ENCODE measurements around the gene TFAP2E. TPM values are rescaled to one million over a fixed set of nuclear protein-coding genes. Genes with fewer than 3 reads are reported as not detected.
A peak's percentile ranks its signal among the peaks of the same experiment; 100 is the strongest.

TFAP2E gene
- total and polyA plus RNA-seq, 2 experiments from 2014 or later: 0.81 TPM; not detected in 1

- Histone ChIP-seq H3K36me3 (replicated peaks; ENCODE audit: insufficient read depth, low read depth) (no peaks in the 10 kb centered on the region), H3K4me1 (ENCODE audit: insufficient read depth) (peaks cover 22% of the 10 kb centered on the region), H4K20me1 (ENCODE audit: insufficient read depth, poor library complexity, severe bottlenecking) (peaks cover 6% of the 10 kb centered on the region), H3K9me3 (ENCODE audit: low read depth) (no peaks in the 10 kb centered on the region), H3K79me2 (peaks cover 31% of the 10 kb centered on the region), H3K4me3 (peak overlapping the region; percentile 61), H3K27me3 (no peaks in the 10 kb centered on the region), H3K27ac (peak overlapping the region; percentile 1), H3K4me2 (peak overlapping the region; percentile 97), H2AFZ (peak overlapping the region; percentile 6), H3K9me2 (replicated peaks; ENCODE audit: insufficient read depth) (no peaks in the 10 kb centered on the region)
- 22% methylated on average over 24 of the region's 26 CpGs for WGBS (ENCODE audit: low lambda C conversion rate, missing lambda C conversion rate)
- no peak for TF ChIP-seq EZH2 (IDR thresholded peaks at IDR 0.05; ENCODE audit: borderline replicate concordance)
- no peak for TF ChIP-seq EZH2phosphoT487 (IDR thresholded peaks at IDR 0.05; ENCODE audit: low read depth, severe bottlenecking, unreplicated experiment)
- no peak for TF ChIP-seq CTCF (IDR thresholded peaks at IDR 0.05; ENCODE audit: poor library complexity)
- DNase-seq (ENCODE audit: low spot score): peak; percentile 57
These were observed 14.5 kb upstream of the TFAP2E start for GRCh38 chr1:35558374-35559316.

GRCh38 chr1:35559317-35559944 lies 13.7 kb upstream of the TFAP2E start:
- H2AFZ ChIP-seq: no peak overlapping the region
- no peak overlapping the region for H3K27ac ChIP-seq
- H4K20me1 ChIP-seq (ENCODE audit: insufficient read depth, poor library complexity, severe bottlenecking): peaks cover 6% of the 10 kb centered on the region
- H3K9me3 ChIP-seq (ENCODE audit: low read depth): no peaks in the 10 kb centered on the region
- peaks cover 15% of the 10 kb centered on the region for H3K4me1 ChIP-seq (ENCODE audit: insufficient read depth)
- 79% methylated on average over 7 of the region's 7 CpGs for WGBS (ENCODE audit: low lambda C conversion rate, missing lambda C conversion rate)
- no peaks in the 10 kb centered on the region for H3K9me2 ChIP-seq (replicated peaks; ENCODE audit: insufficient read depth)
- no peak overlapping the region for H3K4me3 ChIP-seq
- no peak for TF ChIP-seq CTCF (IDR thresholded peaks at IDR 0.05; ENCODE audit: poor library complexity)
- TF ChIP-seq EZH2phosphoT487 (IDR thresholded peaks at IDR 0.05; ENCODE audit: low read depth, severe bottlenecking, unreplicated experiment): no peak
- TF ChIP-seq EZH2 (IDR thresholded peaks at IDR 0.05; ENCODE audit: borderline replicate concordance): no peak
- H3K27me3 ChIP-seq: no peaks in the 10 kb centered on the region
- peak overlapping the region; percentile 97 for H3K4me2 ChIP-seq
- H3K36me3 ChIP-seq (replicated peaks; ENCODE audit: insufficient read depth, low read depth): no peaks in the 10 kb centered on the region
- no peak for DNase-seq (ENCODE audit: low spot score)
- peaks cover 23% of the 10 kb centered on the region for H3K79me2 ChIP-seq

- Histone ChIP-seq H3K4me3 (no peak overlapping the region), H4K20me1 (ENCODE audit: insufficient read depth, poor library complexity, severe bottlenecking) (peaks cover 3% of the 10 kb centered on the region), H3K27ac (no peak overlapping the region), H3K4me1 (ENCODE audit: insufficient read depth) (peaks cover 4% of the 10 kb centered on the region), H3K9me3 (ENCODE audit: low read depth) (no peaks in the 10 kb centered on the region), H3K36me3 (replicated peaks; ENCODE audit: insufficient read depth, low read depth) (no peaks in the 10 kb centered on the region), H2AFZ (no peak overlapping the region), H3K27me3 (no peaks in the 10 kb centered on the region), H3K9me2 (replicated peaks; ENCODE audit: insufficient read depth) (no peaks in the 10 kb centered on the region), H3K79me2 (peaks cover 13% of the 10 kb centered on the region), H3K4me2 (no peak overlapping the region)
- DNase-seq (ENCODE audit: low spot score): no peak
- no peak for TF ChIP-seq CTCF (IDR thresholded peaks at IDR 0.05; ENCODE audit: poor library complexity)
- TF ChIP-seq EZH2phosphoT487 (IDR thresholded peaks at IDR 0.05; ENCODE audit: low read depth, severe bottlenecking, unreplicated experiment): no peak
- no peak for TF ChIP-seq EZH2 (IDR thresholded peaks at IDR 0.05; ENCODE audit: borderline replicate concordance)
- 91% methylated on average over 44 of the region's 44 CpGs for WGBS (ENCODE audit: low lambda C conversion rate, missing lambda C conversion rate)
These were observed 12.6 kb upstream of the TFAP2E start for GRCh38 chr1:35560256-35561225.
